ENCODE measurements around the gene UCKL1.

The UCKL1 gene

GRCh38 chr20:63893999-63894357 lies 62.2 kb downstream of the UCKL1 start:
- TF ChIP-seq ZNF274 (IDR thresholded peaks at IDR 0.05; ENCODE audit: low read depth, low read length), result no peak
- no peak overlapping the region for H3K4me3 ChIP-seq (ENCODE audit: low read length)

DNA sequence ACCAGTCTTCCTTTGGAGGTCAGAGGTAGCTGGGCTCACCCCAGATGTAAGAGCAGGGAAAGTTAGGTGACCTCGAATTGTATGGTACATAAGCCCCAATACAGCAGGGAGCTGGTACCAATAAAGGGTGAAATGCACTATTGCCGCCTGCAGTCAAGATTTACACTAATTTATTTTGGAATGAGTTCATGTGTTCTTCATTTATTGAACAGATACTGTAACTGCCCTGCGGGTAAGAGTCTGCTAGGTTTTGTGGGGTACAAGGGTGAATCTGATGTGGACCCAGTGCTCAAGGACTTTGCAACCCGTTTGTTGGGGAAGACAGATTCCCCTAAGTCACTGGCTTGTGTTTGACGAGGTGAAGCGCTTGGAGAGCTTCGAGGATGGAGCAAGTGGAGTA lies 63.8 kb downstream of the UCKL1 start:
- no peak for TF ChIP-seq ZNF274 (IDR thresholded peaks at IDR 0.05; ENCODE audit: low read depth, low read length)
- H3K4me3 ChIP-seq (ENCODE audit: low read length), result no peak overlapping the region

DNA sequence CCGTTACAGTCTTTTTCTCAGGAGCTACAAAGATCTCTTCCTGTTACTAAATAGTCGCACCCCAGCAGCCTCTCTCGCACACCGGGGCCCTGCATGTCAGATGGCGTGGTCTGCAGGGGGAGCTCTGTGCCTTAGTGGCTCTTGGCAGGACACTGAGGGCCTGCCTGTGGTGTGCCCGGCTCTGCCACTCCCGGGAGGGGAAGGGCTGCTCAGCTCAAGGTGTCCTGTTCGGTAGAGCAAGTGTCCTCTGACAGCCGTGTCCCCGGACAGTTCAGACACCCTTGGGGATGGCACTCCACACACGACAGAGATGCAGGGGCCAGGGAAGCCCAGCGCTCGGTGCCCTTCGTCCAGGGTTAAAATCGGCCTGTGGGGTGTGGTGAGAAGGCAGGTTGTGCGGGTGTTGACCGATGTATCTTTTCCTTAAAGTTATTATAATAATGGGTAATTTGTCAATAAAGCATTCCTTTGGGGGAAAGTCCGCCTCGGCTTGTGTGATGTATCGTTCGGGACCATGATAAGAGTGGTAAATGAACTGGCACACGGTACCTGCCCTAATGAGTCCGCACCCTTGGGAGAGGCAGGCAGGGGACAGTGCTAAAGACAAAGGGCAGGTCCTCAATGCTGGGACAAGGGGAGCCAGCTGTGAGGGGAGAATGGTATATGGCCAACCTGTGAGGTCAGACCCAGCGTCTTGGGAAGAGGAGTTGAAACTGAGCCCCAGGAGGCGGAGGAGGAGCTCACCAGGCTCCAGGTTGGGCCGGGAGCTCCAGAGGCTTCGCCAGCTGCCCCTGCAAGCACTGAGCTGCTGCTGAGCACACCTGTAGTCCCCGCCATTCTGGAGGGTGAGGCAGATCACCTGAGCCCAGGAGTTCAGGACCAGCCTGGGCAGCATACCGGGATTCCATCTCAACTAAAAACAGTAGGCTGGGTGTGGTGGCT lies 64.9 kb downstream of the UCKL1 start:
- no peak overlapping the region for H3K4me3 ChIP-seq (ENCODE audit: low read length)
- TF ChIP-seq ZNF274 (IDR thresholded peaks at IDR 0.05; ENCODE audit: low read depth, low read length), result no peak

DNA sequence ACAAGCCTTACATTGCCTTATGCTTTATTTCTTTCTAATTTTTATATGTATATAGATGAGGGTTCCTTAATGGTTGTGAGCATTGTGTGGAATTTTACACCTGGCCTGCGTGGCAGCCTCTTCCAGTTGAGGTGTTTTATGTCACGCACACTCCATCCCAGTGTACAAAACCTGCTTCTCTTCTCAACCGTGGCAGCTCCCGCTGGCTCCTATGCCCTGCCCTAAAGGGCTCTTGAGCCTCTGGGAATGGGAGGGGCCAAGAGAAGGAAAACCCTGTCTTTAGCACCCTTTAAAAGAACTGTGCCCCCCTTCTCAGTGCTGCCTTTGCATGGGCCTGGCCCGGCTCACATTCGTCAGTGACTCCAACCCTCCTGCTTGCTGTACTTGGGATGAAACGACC lies 65.6 kb downstream of the UCKL1 start:
- H3K4me3 ChIP-seq (ENCODE audit: low read length), result no peak overlapping the region
- TF ChIP-seq ZNF274 (IDR thresholded peaks at IDR 0.05; ENCODE audit: low read depth, low read length), result no peak

- no peak for TF ChIP-seq ZNF274 (IDR thresholded peaks at IDR 0.05; ENCODE audit: low read depth, low read length)
- no peak overlapping the region for H3K4me3 ChIP-seq (ENCODE audit: low read length)
Observed at GRCh38 chr20:63890201-63890576, 66.0 kb downstream of the UCKL1 start.

Measured in GM08714 (cell line).